Activated CD4-positive, alpha-beta memory T cell treated with anti-CD3 and anti-CD28 coated beads for 36 hours (primary cell): ENCODE measurements around the gene JCAD. TPM values are rescaled to one million over a fixed set of nuclear protein-coding genes. Genes with fewer than 3 reads are reported as not detected.

Source experiments
- CTCF ChIA-PET: fragments of 350-600 bp; sonication (Branson Sonifier 250); formaldehyde crosslinking; loops from one replicate; lab custom pipeline; 2021; ENCODE audit warnings: antibody characterized with exemption, inconsistent platforms; lab: Charles Lee
- POLR2A ChIA-PET: fragments of 350-600 bp; sonication (Branson Sonifier 250); formaldehyde crosslinking; loops from one replicate; lab custom pipeline; 2021; ENCODE audit warnings: antibody characterized with exemption; lab: Charles Lee
- DNase-seq: peaks from one replicate; pipeline ENCODE4 v3.0.0-alpha.2; 2020
- H3K27ac Mint-ChIP-seq: one replicate; pipeline ENCODE4 v1.8.0; 2021; ENCODE audit warnings: mixed read lengths
- H3K27me3 Mint-ChIP-seq: one replicate; pipeline ENCODE4 v1.8.0; 2021; ENCODE audit warnings: mixed read lengths
- H3K36me3 Mint-ChIP-seq: one replicate; pipeline ENCODE4 v1.8.0; 2021; ENCODE audit warnings: mixed read lengths
- H3K4me1 Mint-ChIP-seq: one replicate; pipeline ENCODE4 v1.8.0; 2021; ENCODE audit warnings: low read depth, mixed read lengths
- H3K4me3 Mint-ChIP-seq: one replicate; pipeline ENCODE4 v1.8.0; 2021; ENCODE audit warnings: mild to moderate bottlenecking, mixed read lengths
- H3K9me3 Mint-ChIP-seq: one replicate; pipeline ENCODE4 v1.8.0; 2021; ENCODE audit warnings: mixed read lengths
- intact Hi-C: fragments of 100-400 bp; cut with micrococcal nuclease; formaldehyde crosslinking; loops from one replicate; pipeline ENCODE4 v1.15.1; 2023
- total RNA-seq, 2 experiments: library from RNA; stranded (reverse); gene quantifications; one replicate each; pipeline ENCODE4 v1.2.3, GENCODE V29; 2021

The JCAD gene
- total RNA-seq, 2 experiments from 2014 or later, result 0.05 TPM; not detected in 1

GRCh38 chr10:30092151-30092790 lies 32.9 kb upstream of the JCAD start:
- ChIA-PET CTCF (no interaction called here), POLR2A (no interaction called here)
- H3K27ac Mint-ChIP-seq, result no peak overlapping the region
- peaks cover 4% of the 10 kb centered on the region for H3K27me3 Mint-ChIP-seq
- H3K9me3 Mint-ChIP-seq, result no peaks in the 10 kb centered on the region
- DNase-seq, result no peak
- H3K4me1 Mint-ChIP-seq, result no peaks in the 10 kb centered on the region
- H3K4me3 Mint-ChIP-seq, result no peak overlapping the region
- no peaks in the 10 kb centered on the region for H3K36me3 Mint-ChIP-seq
- intact Hi-C loops, result no loop called here

GRCh38 chr10:30091136-30091535 lies 31.8 kb upstream of the JCAD start:
- H3K27me3 Mint-ChIP-seq, result peaks cover 4% of the 10 kb centered on the region
- H3K4me3 Mint-ChIP-seq, result no peak overlapping the region
- H3K9me3 Mint-ChIP-seq, result no peaks in the 10 kb centered on the region
- intact Hi-C loops, result no loop called here
- H3K36me3 Mint-ChIP-seq, result no peaks in the 10 kb centered on the region
- POLR2A ChIA-PET, result no interaction called here
- CTCF ChIA-PET, result no interaction called here
- H3K4me1 Mint-ChIP-seq, result no peaks in the 10 kb centered on the region
- DNase-seq, result no peak
- H3K27ac Mint-ChIP-seq, result no peak overlapping the region

GRCh38 chr10:30088178-30088577 lies 28.8 kb upstream of the JCAD start:
- ChIA-PET CTCF (no interaction called here), POLR2A (no interaction called here)
- Mint-ChIP-seq H3K4me3 (no peak overlapping the region), H3K27ac (no peak overlapping the region), H3K4me1 (no peaks in the 10 kb centered on the region), H3K36me3 (no peaks in the 10 kb centered on the region), H3K27me3 (peaks cover 15% of the 10 kb centered on the region), H3K9me3 (no peaks in the 10 kb centered on the region)
- no peak for DNase-seq
- intact Hi-C loops, result no loop called here

- CTCF ChIA-PET, result interaction anchor here (0.7 kb wide), 1 partner anchor 721 kb away, joined by 3 read pairs; no protein-coding TSS in a partner anchor
- no peaks in the 10 kb centered on the region for H3K4me1 Mint-ChIP-seq
- H3K9me3 Mint-ChIP-seq, result no peaks in the 10 kb centered on the region
- POLR2A ChIA-PET, result no interaction called here
- no peak for DNase-seq
- H3K36me3 Mint-ChIP-seq, result no peaks in the 10 kb centered on the region
- H3K27ac Mint-ChIP-seq, result no peak overlapping the region
- H3K27me3 Mint-ChIP-seq, result peaks cover 29% of the 10 kb centered on the region
- H3K4me3 Mint-ChIP-seq, result no peak overlapping the region
- intact Hi-C loops, result no loop called here
These were observed 24.5 kb upstream of the JCAD start for GRCh38 chr10:30083934-30084333.

- no peaks in the 10 kb centered on the region for H3K36me3 Mint-ChIP-seq
- H3K27me3 Mint-ChIP-seq, result peaks cover 35% of the 10 kb centered on the region
- H3K27ac Mint-ChIP-seq, result no peak overlapping the region
- POLR2A ChIA-PET, result no interaction called here
- no peaks in the 10 kb centered on the region for H3K4me1 Mint-ChIP-seq
- H3K9me3 Mint-ChIP-seq, result no peaks in the 10 kb centered on the region
- intact Hi-C loops, result no loop called here
- H3K4me3 Mint-ChIP-seq, result no peak overlapping the region
- no peak for DNase-seq
- CTCF ChIA-PET, result no interaction called here
These were observed 21.8 kb upstream of the JCAD start for GRCh38 chr10:30081182-30081581.

GRCh38 chr10:30080161-30080560 lies 20.8 kb upstream of the JCAD start:
- Mint-ChIP-seq H3K4me1 (no peaks in the 10 kb centered on the region), H3K9me3 (no peaks in the 10 kb centered on the region), H3K4me3 (no peak overlapping the region), H3K27ac (no peak overlapping the region), H3K27me3 (peaks cover 32% of the 10 kb centered on the region), H3K36me3 (no peaks in the 10 kb centered on the region)
- intact Hi-C loops, result no loop called here
- ChIA-PET POLR2A (no interaction called here), CTCF (no interaction called here)
- DNase-seq, result no peak

- no peaks in the 10 kb centered on the region for H3K4me1 Mint-ChIP-seq
- no peaks in the 10 kb centered on the region for H3K9me3 Mint-ChIP-seq
- no peak overlapping the region for H3K4me3 Mint-ChIP-seq
- intact Hi-C loops, result no loop called here
- CTCF ChIA-PET, result no interaction called here
- POLR2A ChIA-PET, result no interaction called here
- no peak overlapping the region for H3K27ac Mint-ChIP-seq
- H3K27me3 Mint-ChIP-seq, result peaks cover 30% of the 10 kb centered on the region
- no peaks in the 10 kb centered on the region for H3K36me3 Mint-ChIP-seq
- no peak for DNase-seq
These were observed 20.0 kb upstream of the JCAD start for GRCh38 chr10:30079408-30079807.

GRCh38 chr10:30075481-30075880 lies 16.1 kb upstream of the JCAD start:
- no peaks in the 10 kb centered on the region for H3K4me1 Mint-ChIP-seq
- no peaks in the 10 kb centered on the region for H3K9me3 Mint-ChIP-seq
- H3K27ac Mint-ChIP-seq, result no peak overlapping the region
- H3K27me3 Mint-ChIP-seq, result peaks cover 25% of the 10 kb centered on the region
- no peaks in the 10 kb centered on the region for H3K36me3 Mint-ChIP-seq
- ChIA-PET POLR2A (no interaction called here), CTCF (no interaction called here)
- no peak overlapping the region for H3K4me3 Mint-ChIP-seq
- DNase-seq, result no peak
- intact Hi-C loops, result no loop called here

GRCh38 chr10:30074933-30075332 lies 15.5 kb upstream of the JCAD start:
- ChIA-PET POLR2A (no interaction called here), CTCF (no interaction called here)
- Mint-ChIP-seq H3K27me3 (peaks cover 21% of the 10 kb centered on the region), H3K36me3 (no peaks in the 10 kb centered on the region), H3K4me1 (no peaks in the 10 kb centered on the region), H3K9me3 (no peaks in the 10 kb centered on the region), H3K4me3 (no peak overlapping the region), H3K27ac (no peak overlapping the region)
- intact Hi-C loops, result no loop called here
- DNase-seq, result no peak

GRCh38 chr10:30074090-30074489 lies 14.7 kb upstream of the JCAD start:
- intact Hi-C loops, result no loop called here
- H3K4me3 Mint-ChIP-seq, result no peak overlapping the region
- no peaks in the 10 kb centered on the region for H3K4me1 Mint-ChIP-seq
- no peak for DNase-seq
- no peaks in the 10 kb centered on the region for H3K36me3 Mint-ChIP-seq
- H3K27ac Mint-ChIP-seq, result no peak overlapping the region
- POLR2A ChIA-PET, result no interaction called here
- CTCF ChIA-PET, result no interaction called here
- no peaks in the 10 kb centered on the region for H3K9me3 Mint-ChIP-seq
- peaks cover 21% of the 10 kb centered on the region for H3K27me3 Mint-ChIP-seq

- Mint-ChIP-seq H3K36me3 (no peaks in the 10 kb centered on the region), H3K4me3 (no peak overlapping the region), H3K9me3 (no peaks in the 10 kb centered on the region), H3K27ac (no peak overlapping the region), H3K4me1 (no peaks in the 10 kb centered on the region), H3K27me3 (peaks cover 21% of the 10 kb centered on the region)
- CTCF ChIA-PET, result interaction anchor here (0.9 kb wide), 1 partner anchor 32 kb away, joined by 4 read pairs; no protein-coding TSS in a partner anchor
- no peak for DNase-seq
- intact Hi-C loops, result no loop called here
- POLR2A ChIA-PET, result no interaction called here
These were observed 14.3 kb upstream of the JCAD start for GRCh38 chr10:30073767-30074060.

GRCh38 chr10:30073045-30073766 lies 13.8 kb upstream of the JCAD start:
- Mint-ChIP-seq H3K9me3 (no peaks in the 10 kb centered on the region), H3K27me3 (peaks cover 15% of the 10 kb centered on the region), H3K4me1 (no peaks in the 10 kb centered on the region), H3K27ac (no peak overlapping the region), H3K36me3 (no peaks in the 10 kb centered on the region), H3K4me3 (no peak overlapping the region)
- CTCF ChIA-PET, result interaction anchor here (0.9 kb wide), 1 partner anchor 32 kb away, joined by 4 read pairs; no protein-coding TSS in a partner anchor
- POLR2A ChIA-PET, result no interaction called here
- no peak for DNase-seq
- intact Hi-C loops, result no loop called here

GRCh38 chr10:30072068-30072467 lies 12.7 kb upstream of the JCAD start:
- Mint-ChIP-seq H3K27ac (no peak overlapping the region), H3K9me3 (no peaks in the 10 kb centered on the region), H3K36me3 (no peaks in the 10 kb centered on the region), H3K27me3 (peaks cover 14% of the 10 kb centered on the region), H3K4me3 (no peak overlapping the region), H3K4me1 (no peaks in the 10 kb centered on the region)
- intact Hi-C loops, result no loop called here
- no peak for DNase-seq
- ChIA-PET POLR2A (no interaction called here), CTCF (no interaction called here)
